ENCODE measurements around the gene IL17RD.

DNA sequence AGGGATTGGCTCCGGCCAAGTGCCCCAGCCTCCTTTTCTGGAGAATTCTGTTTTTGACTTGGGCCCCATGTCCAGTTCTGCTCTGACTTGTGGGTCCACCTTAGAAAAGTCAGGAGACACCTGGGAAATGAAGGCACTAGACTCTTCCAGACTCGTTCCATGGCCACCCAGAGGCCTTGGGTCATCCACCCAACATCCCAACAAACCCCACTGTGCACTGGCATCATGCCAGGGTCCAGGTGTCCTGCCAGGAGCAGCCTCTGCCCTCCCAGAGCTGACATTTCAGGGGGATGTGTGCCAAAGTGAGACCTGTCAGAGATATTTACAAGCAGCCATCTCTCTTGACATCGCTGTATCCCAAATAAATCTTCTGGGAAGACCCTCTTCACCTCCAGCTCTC, 91.5 kb downstream of the IL17RD start:
- no peak for TF ChIP-seq CTCF (conservative IDR thresholded peaks at IDR 0.05 in 1 of 2, IDR thresholded peaks at IDR 0.05 in 1 of 2; ENCODE audit: extremely low read depth in 1 of 2, insufficient read depth in 1 of 2, low read depth in 1 of 2, low read length in 2 of 2)
- no peak for TF ChIP-seq EZH2 (IDR thresholded peaks at IDR 0.05; ENCODE audit: borderline replicate concordance, low read length)

Measured in mammary epithelial cell (primary cell).